ENCODE measurements around the gene DPYD.

Gene DPYD

DNA sequence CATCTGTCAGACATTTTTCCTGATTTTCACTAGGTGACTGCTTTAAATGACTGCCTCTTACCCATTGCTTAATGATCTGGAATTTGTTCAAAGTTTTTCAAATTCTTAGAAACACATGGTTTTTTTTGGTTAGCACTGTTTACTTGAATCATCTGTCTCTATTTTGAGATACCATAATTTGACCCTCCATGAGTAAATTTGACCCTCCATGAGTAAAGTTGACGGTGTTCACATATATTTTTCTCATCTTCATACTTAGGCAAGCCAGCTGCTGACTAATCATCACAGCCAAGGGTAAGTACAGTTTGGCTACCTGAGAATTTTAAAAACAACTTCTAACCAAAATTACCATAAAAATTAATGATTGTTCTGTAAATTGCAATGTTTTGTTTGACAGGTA lies 612.7 kb downstream of the DPYD start:
- no peak for DNase-seq (ENCODE audit: low read depth in 2 of 3, low spot score in 1 of 3)

DNA sequence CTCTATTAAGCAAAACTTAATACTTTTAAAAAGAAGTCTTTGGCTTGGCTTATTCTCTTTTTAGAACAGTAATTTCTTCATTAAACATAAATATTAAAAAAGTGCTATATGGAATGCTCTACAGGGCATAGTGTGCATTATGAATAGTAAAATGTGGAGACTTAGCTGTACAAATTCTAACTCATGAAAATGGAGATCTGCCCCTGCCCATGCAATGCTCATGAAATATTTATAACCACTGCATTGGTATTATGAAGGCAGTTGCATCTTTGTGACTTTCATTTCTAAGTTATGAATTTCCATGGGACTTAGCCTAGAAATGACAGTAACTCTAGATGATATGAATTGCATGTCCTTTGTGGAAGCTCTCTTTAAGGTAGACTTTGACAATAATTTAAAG lies 613.3 kb downstream of the DPYD start:
- DNase-seq (ENCODE audit: low read depth in 2 of 3, low spot score in 1 of 3): no peak

DNA sequence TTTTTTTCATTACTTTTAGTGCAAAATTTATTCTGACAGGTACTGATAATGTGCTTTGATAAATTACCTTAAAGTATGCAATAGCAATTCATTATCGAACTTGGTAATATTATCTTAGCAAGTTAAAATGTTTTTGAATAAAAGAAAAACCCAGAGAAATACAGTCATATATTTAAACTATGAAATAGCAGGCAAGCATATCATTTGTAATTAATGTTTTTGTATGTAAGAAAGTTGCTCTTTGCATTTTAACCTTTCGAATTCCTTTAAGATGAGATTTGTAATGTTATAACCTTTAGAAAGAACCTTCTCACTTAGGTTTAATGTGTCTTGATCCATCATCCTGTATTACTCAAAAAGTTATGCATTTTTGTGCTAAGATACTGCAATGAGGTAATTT lies 613.7 kb downstream of the DPYD start:
- no peak for DNase-seq (ENCODE audit: low read depth in 2 of 3, low spot score in 1 of 3)

DNA sequence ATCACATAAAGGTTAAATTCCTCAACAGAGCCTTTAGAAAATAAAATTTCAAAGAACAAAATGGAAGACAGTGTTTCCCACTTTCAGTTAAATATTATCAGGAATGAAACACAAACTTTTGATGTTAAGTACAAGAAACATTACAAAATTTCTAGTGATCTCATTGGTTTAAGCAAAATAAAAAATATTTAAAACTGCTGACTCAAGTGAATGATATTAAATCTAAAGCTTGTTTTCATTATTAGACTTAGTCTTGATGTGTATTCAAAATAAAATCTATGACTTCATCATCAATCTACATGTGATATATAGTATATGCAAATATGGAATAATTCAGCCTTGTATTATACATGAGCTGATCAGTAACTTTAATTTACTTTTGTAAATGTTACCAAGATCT lies 614.3 kb downstream of the DPYD start:
- no peak for DNase-seq (ENCODE audit: low read depth in 2 of 3, low spot score in 1 of 3)

DNA sequence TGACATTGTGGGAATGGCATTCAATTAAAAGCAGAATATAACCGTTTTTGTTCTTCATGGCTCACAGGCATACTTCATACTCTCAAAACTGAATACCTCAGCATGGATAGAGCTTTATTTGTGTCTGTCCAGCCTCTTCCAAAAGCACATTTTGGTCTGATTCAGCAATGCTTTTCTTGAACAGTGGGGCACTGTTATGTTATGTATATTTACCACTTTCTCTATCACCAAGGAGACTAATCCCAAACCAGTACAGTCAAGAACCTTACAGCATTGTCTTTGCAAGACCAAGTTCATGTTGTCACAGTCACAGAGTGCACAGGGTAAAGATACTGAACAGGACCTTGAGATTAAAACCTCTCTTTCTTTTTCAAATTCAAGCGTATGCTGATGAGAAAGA lies 616.5 kb downstream of the DPYD start:
- DNase-seq (ENCODE audit: low read depth in 2 of 3, low spot score in 1 of 3): no peak

DNA sequence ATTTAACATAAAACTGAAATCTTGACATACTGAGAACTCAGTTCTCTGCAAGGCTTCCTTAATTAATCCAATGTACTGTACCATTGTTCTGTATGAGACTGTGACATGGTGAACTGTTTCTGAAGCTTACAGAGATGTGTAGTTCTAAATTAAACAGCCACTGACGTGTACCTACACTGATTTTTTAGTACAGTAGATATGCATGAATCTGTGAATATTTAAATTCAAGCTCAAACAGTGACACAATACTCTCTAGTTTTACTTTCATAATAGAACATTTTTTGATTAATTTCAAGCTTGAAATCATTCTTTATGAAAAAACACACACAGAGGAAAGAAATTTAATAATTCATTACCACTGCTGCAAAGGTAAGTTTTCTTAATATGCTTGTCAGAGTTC lies 621.9 kb downstream of the DPYD start:
- DNase-seq (ENCODE audit: low read depth in 2 of 3, low spot score in 1 of 3): no peak

DNA sequence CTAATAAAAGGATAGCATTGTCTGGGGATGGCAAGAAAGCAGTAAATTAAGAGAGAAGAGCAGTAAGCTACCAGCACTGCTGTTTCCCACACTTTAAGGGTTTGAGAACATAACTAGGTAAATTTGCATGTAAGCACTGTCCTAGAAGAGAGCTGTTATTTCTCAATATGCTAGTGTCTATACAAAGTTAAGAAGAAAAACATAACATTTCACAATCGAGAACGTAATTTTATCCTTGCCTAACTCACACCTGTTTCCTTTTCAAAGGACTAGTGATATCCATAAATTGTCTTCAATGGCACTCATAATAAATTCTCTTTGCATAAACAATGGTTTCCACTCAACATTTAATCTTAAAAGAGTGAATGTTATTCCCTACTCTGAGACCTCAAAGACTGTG lies 623.2 kb downstream of the DPYD start:
- no peak for DNase-seq (ENCODE audit: low read depth in 2 of 3, low spot score in 1 of 3)

DNA sequence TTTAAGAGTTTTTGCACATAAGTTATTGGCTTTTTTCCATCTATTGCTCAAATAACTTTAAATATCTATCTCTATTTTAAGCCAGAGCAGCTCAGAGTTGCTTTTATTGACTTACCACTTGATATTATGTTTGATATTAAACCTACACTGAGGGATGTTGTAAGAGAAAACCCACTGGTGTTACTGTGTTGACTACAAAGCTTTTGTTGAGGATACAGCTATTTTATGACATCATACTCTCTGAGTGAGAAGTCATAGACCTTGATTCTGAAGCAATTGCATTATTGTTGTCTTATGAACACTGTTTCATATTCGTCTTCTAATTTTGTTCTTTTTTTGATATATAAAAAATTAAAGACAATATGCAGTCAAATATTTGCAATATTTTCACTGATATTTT lies 638.9 kb downstream of the DPYD start:
- DNase-seq (ENCODE audit: low read depth in 2 of 3, low spot score in 1 of 3): no peak

DNA sequence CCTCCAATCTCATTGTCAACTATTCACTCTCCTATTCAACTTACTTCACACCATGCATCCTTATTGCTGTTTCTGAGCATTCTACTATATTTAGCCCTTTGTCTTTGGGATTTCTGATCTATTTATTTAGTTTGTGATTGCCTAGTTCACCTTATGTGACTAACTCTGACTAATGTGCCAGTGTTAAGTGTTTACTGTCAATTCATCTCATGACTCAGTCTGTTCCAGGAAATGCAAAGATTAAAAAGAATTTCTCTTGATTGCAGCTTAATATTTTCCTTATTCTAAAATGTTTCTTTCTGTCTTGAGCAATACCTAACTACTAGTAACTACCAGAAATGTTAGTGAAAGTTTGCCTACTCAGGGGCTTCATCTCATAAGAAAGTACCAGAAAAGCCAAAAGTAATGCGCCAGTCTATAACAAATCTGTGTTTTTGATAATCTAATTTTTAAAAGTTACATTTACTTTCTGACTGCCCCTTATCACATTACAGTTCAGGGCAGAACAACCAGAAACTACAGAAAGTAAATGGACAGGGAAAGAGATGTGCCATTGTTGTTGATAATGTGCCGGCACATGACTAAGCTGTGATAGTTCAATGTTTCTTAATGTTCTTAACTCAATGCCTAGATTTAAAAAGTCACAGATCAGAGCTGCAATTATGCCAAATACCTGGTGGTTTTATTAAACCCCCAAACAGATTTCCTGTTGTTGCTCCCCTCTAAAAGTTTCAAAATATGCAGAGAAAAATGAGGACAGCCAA lies 642.8 kb downstream of the DPYD start:
- DNase-seq (ENCODE audit: low read depth in 2 of 3, low spot score in 1 of 3): no peak

DNA sequence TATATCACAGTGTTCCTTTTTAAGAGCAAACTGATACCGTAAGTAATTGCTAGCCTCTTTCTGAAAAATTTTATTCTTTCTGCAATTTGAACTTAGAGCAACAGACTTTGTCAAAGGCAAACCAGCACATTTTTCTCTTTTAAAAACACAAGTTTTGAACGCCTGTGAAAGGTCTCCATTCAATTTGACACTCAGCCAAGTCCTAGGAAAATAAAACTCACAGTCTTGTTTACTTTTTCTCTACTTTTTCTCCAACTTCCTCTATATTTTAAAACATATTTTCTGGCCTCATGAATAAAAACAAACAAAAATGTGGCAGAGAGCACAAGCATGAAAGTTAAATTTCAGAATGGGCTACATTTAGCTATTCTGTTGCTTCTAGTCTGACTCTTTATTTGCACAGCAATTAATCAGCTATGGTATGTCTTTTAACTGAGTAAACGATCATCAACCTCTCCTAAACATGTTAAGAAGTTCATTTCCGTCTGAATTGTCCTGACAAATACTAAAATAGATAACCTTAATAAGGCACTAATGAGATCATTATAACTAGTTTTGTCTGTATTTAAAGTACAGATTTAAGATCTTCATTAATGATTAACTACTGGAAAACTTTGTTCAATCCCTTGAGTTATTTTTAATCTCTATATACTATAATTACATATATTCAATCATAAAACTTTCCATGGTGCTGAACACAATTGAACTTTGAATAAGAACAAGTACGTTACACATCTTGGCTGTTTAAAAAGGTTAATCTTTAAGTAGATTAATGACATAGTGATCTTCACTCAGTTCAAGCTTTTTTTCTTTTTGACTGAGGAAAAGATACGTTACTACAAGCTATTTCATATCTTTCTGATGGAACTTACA lies 648.7 kb downstream of the DPYD start:
- no peak for DNase-seq (ENCODE audit: low read depth in 2 of 3, low spot score in 1 of 3)

DNA sequence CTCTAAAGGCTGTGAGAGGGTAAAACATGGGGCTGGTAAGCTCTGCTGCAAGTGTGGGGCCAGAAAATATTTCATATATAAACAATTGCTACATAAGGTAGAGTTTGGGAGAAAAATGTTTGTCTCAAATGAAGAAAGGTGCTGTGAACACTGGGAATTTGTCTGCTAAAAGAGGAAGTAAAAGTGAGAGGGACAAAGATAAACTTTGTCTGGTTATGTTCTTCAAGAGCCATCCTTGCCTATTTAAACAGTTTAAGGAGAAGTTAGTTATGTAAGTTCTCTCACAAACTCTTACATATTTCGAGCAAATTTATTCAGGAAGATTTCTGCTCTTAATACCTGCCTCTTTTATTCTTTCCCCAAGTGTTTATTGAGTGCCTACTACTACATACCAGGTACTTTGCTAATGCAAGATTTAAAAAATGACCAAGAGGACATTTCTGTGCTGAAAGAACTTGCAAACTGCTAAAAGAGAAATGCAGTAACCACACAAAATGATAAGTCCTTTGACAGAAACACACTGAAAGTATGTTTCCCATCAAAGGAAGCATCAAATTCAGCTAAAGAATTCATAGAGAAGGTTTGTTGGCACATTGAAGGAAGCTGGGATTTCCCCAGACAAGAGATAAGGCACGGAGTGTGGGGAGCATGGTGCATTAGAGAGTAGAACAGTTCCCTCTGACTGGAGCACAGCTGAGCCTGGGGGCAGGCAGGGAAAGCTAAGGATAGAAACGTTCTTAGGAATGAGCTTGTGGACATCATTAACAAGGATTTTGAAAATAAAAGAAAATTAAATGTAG lies 650.1 kb downstream of the DPYD start:
- DNase-seq (ENCODE audit: low read depth in 2 of 3, low spot score in 1 of 3): no peak

DNA sequence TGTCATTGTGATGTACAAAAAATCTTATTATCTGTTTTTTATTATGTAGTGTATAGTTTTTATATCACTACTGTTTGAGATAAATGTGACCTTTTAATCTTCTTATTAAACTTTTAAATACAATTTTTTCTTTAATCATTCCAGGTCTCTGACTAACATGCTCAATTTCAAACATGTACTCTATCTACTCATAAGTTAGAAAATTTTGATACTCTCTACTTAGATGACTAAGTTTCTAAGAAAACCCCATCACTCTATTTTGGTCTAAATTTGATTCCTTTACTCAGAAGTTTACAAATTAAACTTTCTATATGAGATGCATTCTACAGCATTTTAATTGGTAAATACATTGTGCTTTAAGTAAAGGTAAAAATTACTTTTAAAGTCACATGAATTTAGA lies 655.2 kb downstream of the DPYD start:
- no peak for DNase-seq (ENCODE audit: low read depth in 2 of 3, low spot score in 1 of 3)

DNA sequence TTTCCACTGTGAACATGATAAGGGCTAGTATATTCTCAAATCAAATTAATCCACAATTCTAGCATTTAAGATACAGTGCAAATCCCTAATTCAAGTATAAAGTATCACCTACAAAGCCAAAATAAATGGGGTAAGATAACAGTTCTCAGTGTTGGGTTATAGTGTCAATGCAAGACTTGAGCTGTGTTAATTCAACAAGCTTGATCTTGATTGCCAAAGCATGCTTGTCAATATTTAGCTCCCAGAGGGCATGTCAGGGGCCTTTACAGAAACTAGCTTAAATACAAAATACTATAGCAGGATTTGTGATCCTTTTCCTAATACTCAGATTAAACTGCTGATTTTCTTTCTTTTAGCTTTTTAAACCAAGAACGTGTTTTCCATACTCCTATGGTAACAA lies 658.0 kb downstream of the DPYD start:
- DNase-seq (ENCODE audit: low read depth in 2 of 3, low spot score in 1 of 3): no peak

DNA sequence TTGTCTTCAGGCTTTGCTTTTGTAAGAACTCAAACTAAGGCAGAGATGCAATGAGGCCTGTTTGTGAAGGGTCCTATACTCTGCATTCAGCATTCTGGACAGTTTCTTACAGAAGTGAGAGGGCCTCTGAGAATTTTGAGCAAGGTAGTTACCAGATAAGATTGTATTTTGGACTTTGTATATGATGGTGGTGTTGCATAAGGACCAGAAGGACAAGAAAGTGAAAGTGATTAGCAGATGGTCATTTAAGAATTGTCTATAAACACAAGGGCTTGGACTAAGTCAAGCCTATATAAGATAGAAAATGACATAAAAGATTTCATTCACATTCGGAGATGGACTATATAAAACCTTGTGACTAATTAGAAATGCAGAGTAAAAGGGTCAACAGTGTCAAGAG lies 662.2 kb downstream of the DPYD start:
- DNase-seq (ENCODE audit: low read depth in 2 of 3, low spot score in 1 of 3): no peak

DNA sequence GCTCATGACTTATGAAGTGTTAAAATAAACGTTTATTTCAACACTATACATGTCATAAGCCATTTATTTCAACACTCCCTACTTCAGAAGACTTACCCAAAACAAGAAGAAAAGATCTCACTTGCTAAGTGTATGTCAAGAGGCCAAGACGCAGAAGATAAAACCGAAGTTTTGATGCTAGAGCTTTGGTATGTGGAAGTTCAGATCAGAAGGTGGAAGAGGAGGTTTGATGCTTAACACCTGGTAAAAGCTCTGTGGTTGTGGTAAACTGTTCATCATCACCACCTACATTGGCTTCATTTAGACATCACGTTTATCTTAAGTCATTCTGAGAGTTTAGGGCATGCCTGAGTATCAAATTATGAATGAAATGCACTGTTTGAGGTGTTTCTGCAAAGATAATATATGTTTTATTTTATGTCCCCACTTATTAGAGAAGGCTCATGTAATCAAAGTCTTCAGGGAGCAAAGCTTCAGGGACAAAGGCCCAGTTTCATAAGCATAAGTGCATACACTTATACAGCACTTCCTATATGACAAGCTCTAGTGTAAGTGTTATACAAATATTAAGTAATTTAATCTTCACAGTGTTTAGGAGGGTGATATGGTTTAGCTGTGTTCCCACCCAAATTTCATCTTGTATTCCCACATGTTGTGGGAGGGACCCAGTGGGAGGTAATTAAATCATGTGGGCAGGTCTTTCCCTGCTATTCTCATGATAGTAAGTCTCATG lies 665.9 kb downstream of the DPYD start:
- DNase-seq (ENCODE audit: low read depth in 2 of 3, low spot score in 1 of 3): no peak

DNA sequence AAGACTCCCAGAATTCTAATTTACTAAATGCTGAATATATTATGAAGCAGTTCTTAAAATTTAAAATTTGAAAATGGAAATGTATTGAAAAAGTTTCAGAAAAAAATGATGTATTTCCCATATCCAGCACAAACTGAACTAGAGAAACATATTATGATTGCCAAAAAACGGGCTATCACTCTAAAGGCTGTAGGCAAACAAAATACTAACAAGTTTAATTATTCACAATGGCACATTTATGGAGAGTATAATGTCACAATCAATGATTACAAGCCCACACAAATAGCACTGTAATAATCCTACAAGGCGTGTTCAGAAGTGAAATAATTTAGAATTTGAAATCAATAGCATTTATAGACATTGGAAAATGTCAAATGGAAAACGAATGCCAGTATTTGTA lies 667.9 kb downstream of the DPYD start:
- DNase-seq (ENCODE audit: low read depth in 2 of 3, low spot score in 1 of 3): no peak

DNA sequence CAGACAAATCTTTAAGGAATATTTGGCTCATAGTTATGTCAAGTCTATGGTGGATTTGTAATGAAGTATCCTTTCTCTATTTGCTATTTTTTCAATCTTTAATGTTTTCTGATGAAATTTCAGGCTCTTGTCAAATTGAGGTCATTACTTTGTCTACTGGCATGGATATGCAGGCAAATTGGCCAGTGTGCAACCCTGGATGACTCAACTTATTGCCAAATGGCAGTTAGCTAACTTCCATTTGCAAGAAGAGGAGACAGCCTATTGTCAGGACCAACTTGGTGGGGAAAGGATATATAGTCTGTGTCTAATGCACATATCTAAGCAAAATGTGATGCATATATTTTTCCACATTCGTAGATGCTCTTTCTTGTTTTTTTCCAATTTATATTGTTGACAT lies 668.8 kb downstream of the DPYD start:
- DNase-seq (ENCODE audit: low read depth in 2 of 3, low spot score in 1 of 3): no peak

DNA sequence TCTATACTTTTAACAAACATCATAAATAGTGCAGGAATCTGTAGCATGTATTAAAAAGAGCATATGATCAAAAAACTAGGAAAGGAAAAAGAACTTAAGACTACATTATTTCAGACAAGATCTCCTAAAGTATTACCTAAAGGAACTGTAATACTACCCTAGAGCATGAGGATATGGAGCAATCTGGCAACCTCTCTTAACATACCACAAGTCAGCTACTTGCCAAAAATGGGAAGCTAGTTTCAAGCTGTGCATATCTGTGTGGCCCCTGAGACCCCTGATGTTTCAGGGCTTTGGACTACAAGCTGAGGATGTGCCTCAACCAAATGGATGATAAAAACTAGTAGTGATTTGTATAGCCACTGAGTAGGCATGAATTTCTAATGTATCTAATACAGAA lies 673.6 kb downstream of the DPYD start:
- no peak for DNase-seq (ENCODE audit: low read depth in 2 of 3, low spot score in 1 of 3)

DNA sequence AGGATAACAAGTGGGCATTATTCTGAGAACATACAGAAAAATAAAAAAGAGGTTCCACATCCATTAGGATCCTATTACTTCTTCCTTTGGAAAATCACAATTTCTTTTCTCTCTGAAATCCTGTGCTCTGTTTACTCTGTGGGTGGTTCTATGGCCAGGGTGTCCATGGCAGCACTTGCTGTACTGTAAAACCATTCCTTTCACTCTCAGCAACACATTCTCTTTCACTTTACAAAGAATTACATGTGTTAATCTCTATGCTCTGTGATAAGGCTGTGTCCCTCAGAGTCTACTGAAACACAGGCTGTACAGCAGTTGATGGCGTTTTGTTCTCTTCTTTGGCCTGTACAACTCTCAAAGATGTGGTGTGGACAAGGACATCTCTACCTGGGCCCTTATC lies 675.2 kb downstream of the DPYD start:
- DNase-seq (ENCODE audit: low read depth in 2 of 3, low spot score in 1 of 3): no peak

DNA sequence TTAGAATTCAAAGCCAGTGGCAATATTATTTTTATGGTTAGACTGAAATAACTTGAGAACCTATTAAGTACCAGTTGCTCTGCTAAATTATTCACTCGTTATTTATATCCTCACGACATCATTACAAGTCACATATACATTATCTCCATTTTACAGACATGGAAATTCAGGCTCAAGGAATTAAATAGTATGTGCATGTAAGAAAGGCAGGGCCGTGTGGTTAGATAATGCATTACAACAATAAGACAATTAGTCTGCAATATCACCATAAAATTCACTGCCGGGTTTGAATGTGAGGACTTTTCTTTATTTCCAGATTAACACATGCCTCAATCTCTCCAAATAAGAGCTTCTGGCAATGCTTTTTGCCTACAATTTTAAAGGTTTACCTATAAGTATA lies 675.8 kb downstream of the DPYD start:
- DNase-seq (ENCODE audit: low read depth in 2 of 3, low spot score in 1 of 3): no peak

DNA sequence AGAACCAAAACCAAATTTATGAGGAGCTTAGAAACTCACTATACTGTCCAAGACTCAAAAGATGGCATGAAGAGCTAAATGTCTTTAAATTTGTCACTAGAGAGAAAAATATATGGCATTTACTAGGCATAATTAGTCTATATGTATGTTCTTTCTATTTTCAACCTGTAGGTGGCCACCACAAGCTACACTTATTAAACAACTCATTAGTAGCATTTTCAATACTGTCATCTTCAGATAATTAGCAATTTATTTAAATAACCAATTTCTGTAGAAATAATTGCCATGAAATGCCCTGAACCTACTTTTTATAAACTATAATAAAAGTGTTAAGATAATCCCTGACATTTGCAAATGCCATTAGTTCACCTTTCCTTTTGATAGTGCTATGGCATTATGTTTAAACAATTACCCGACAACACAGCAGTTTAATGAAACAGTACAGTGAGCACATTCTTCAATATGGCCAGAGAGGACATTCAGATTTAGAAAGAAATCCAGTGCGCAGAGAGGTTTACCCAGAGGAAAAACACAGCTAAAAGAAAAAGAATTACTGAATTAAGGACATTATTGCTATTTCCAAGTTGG lies 676.8 kb downstream of the DPYD start:
- DNase-seq (ENCODE audit: low read depth in 2 of 3, low spot score in 1 of 3): no peak

Measured in stimulated activated CD4-positive, alpha-beta T cell treated with anti-CD3 and anti-CD28 coated beads, Interleukin-12 subunit alpha, Interleukin-12 subunit beta, amount 100 ng/mL, for 48 hours (primary cell).